ENCODE measurements around the gene RBM4. TPM values are rescaled to one million over a fixed set of nuclear protein-coding genes. Genes with fewer than 3 reads are reported as not detected.

RBM4 gene
- total RNA-seq, 4 donors from 2014 or later: 51.7 to 93.3 (median 68.6) TPM

- no peak for TF ChIP-seq CTCF (IDR thresholded peaks at IDR 0.05; ENCODE audit: low read depth)
These were observed 6.6 kb upstream of the RBM4 start for GRCh38 chr11:66631883-66632282.

- TF ChIP-seq CTCF (IDR thresholded peaks at IDR 0.05; ENCODE audit: low read depth): no peak
These were observed 5.6 kb upstream of the RBM4 start for GRCh38 chr11:66632952-66633351.

- TF ChIP-seq CTCF (IDR thresholded peaks at IDR 0.05; ENCODE audit: low read depth): no peak
These were observed 2.1 kb upstream of the RBM4 start for GRCh38 chr11:66636411-66636810.

- TF ChIP-seq CTCF (IDR thresholded peaks at IDR 0.05; ENCODE audit: low read depth): no peak
These were observed 836 bp upstream of the RBM4 start for GRCh38 chr11:66637557-66638176.

GRCh38 chr11:66639066-66639813 is 737 bp downstream of the RBM4 start:
- TF ChIP-seq CTCF (IDR thresholded peaks at IDR 0.05; ENCODE audit: low read depth): no peak

GRCh38 chr11:66641834-66642233 is 3.3 kb downstream of the RBM4 start:
- no peak for TF ChIP-seq CTCF (IDR thresholded peaks at IDR 0.05; ENCODE audit: low read depth)

- no peak for TF ChIP-seq CTCF (IDR thresholded peaks at IDR 0.05; ENCODE audit: low read depth)
These were observed 5.4 kb downstream of the RBM4 start for GRCh38 chr11:66643745-66644437.
